NCI-H1930 (cell line): ENCODE measurements around the gene TNFSF18.
"Not testable (repeated sequence)": the region's sequence is repeated elsewhere in the genome, so short reads cannot be mapped to it uniquely, and the experiment has no call there.

Experiments
- DNase-seq, 2 experiments: peaks; one replicate each; lab custom pipeline; 2025; lab: John Stamatoyannopoulos, UW

TNFSF18 gene, protein sequence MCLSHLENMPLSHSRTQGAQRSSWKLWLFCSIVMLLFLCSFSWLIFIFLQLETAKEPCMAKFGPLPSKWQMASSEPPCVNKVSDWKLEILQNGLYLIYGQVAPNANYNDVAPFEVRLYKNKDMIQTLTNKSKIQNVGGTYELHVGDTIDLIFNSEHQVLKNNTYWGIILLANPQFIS

DNA sequence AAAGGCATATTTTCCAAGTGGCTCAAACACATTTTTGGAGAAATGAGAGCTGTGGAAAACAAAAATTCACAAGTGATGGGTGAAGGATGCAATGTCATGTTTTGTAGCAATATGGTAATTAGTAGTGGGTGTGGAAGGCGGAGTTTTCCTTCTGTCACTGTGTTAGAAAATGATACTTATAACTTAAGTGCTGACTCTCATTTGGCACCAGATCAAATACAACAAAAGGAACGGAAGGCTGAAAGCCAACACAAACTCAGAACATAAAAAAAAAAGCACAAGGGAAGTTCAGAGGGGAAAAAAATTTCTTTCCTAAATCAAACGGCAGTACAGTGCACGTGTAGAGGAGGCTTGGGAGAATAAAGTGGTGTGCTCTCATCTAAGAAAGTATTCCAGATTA is at the start of gene TNFSF18:
TNFSF18 (minus strand) TSS at position 77 of the 400 bp plus-strand sequence; CDS start at position 32, 45 bp downstream.
- DNase-seq: no peak

DNA sequence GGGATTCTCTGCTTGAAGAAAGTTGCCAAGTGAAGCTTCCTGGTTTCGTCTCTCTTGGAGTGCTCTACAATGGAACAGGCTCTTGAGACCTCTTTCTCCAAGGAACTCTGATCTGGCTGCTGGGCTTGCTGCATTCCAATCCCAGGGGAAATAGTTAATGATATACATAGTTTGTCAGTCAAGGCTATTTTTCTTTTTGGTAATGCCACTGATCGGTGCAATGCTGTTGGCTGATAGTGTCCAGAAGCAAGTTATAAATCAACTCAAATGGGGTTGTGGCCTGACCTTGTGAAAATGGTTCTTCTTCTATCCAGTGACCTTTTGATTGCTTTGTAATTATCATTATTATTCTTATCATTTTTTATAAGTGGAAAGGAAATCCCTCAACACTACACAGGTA is 48.4 kb upstream of the TNFSF18 start:
- DNase-seq: no peak

DNA sequence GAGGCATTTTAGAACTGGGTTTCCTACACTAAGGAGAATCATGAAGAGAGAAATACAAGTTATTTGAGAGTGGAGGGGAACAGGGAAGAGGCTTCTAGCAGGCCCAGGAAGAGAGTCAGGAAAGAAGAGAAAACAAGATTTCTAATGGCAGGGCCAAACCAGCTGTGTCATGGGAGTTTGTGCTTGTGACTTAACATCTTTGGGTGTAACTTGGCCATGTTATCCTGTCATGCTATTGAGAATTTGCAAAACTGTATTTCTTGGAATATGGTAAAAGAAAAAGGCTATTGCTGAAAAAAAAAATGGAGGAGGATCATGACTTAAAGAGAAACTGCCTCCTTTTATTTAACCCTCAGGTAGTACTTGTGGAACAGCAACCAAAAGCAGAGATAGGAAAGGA is 47.4 kb upstream of the TNFSF18 start:
- DNase-seq: no peak

DNA sequence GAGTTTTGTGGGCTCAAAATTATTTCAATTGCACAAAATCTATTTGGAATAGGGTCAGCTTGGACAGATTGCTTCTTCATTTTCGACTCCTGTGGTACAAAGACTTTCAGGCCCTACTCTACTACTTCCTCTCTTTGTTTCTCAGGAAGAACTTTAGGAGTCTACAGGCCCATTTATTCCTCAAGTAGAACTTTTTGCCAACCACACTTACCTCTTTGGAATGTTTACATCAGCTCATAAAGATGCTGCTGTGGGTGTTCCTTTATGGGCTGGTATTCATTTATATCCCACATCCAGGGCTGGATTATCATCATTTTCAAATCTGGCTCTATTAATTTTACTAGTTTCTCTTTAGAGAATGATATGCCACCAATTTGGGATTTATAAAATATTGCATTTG is 46.3 kb upstream of the TNFSF18 start:
- DNase-seq: no peak

DNA sequence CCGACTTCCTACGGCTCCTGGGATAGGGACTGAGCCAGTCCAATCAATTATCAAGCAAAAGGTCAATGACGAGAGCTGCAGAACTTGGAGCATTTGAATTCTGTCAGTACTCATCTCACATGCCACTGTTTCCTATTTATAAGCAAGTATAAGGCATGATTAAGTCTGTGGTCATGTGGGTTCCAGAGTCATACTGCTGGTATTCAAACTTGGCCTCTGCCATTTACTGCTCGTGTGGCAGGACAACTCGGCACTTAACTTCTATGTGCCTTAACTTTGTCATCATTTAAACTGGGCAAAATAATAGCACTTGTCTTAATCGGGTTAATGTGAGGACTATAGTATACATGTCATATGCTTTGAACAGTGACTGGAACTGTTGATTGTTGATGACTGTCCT is 44.9 kb upstream of the TNFSF18 start:
- DNase-seq: no peak

DNA sequence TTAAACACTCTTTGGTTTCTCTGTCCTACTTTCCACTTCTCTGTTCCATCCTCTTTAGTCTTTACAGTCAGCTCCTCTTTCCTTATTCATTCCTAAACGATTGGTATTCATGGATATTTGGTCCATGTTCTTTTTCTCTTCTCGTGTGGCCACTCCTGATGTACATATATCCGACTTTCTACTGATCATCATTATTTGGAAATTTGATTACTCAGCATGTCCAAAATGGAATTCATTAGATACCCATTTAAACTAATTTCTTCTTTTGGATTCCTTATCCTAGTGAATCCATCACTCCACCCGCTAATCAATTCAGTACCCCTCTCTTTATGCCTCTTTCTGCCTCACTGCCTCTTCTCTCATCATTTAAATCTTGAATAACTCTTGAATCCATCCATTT is 43.8 kb upstream of the TNFSF18 start:
- DNase-seq: no peak

DNA sequence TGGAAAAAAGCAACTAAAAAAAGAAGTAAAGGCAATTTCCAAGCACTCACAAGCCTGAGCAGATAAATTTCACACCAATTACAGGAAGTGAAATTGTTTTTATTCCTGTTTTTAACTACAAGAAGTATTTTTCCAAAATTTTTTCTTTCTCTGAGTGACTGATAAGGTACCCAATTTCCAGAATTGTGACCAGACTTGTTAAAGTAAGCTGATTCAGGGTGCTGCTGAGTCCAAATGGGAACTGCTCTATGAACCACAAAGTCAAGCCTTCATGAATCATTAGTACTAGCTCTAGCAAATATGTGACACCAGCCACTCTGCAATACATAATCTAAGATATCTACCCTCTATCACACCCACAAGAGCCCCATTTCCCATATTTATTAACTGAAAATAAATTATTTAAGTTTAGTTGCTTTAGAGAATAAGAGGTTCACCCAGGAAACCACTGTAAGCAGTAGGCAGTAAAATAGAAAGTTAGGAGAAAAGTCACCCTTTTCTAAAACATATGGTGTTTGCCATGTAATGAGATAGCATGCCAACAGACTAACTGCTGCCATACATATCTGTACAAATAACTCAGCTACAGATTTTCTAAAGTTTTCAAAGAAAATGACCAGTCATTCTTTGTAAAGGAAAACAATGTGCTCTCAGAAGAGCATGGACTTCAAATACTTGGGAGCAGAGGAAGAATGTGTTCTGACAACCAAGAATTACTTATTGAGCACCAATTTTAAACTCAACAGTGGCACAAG is 43.1 kb upstream of the TNFSF18 start:
- DNase-seq: no peak

DNA sequence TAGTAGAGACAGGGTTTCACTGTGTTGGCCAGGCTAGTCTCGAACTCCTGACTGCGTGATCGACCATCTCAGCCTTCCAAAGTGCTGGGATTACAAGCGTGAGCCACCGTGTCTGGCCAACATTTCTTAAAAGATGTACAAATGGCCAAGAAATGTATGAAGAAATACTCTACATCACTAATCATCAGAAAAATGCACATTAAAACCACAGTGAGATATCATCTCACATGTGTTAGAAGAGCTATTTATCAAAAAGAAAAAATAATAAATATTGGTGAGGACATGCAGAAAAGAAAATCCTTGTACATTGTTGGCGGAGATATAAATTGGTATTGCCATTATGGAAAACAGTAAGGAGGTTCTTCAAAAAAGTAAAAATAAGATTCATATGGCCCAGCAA is 33.6 kb upstream of the TNFSF18 start:
- no peak for DNase-seq

DNA sequence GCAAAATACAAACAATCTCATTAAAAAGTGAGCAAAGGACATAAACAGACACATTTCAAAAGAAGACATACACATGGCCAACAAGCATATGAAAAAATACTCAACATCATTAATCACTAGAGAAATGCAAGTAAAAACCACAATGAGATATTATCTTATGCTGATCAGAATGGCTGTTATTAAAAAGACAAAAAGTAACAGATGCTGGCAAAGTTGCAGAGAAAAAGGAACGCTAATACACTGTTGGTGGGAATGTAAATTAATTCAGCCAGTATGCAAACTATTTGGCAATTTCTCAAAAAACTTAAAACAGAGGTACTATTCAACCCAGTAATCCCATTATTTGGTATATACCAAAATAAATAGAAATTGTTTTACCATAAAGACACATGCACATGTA is 32.2 kb upstream of the TNFSF18 start:
- no peak for DNase-seq

DNA sequence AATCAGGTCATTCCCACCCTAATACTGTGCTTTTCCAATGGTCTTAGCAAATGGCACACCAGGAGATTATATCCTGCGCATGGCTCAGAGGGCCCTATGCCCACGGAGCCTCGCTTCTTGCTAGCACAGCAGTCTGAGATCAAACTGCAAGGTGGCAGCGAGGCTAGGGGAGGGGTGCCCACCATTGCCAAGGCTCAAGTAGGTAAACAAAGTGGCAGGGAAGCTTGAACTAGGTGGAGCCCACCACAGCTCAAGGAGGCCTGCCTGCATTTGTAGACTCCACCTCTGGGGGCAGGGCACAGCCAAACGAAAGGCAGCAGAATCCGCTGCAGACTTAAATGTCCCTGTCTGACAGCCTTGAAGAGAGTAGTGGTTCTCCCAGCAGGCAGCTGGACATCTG is 23.5 kb upstream of the TNFSF18 start:
- not testable (repeated sequence) for DNase-seq

DNA sequence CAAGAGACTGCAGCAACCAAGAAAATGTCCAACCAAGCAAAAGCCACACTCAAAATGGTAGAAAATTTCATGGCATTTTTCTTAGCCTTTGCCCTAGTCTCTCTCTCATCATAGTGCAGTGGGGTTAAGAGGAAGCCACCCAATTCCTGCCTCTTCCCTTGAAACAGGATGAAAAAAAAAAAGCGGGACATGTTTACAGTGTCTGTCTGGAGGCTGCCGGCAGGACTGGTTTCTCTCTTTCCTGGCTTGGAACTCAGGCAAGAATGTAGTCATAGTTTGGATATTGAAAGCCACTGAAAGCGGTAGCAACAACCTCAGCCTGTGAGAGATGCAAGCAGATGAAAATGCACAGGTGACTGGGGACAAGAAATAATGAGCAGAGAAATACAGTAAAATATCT is 13.3 kb upstream of the TNFSF18 start:
- no peak for DNase-seq

DNA sequence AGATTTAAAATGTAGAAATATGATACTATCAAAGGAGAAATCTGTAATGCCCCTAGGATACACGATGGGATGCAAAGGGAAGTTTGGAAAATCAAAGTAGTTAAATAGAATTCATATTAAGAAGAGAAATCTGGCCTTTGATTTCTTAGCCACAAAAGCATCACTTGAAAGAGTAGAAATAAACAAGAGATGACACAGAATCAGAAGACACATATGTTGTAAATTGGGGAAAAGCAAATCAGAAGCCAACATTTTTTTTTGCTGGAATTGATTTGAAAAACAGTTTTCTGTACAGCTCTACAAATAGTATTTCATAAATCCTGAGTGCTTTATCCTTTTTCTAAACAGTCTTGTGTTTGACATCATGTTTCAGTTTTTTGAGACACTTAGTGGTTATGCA is 12.4 kb upstream of the TNFSF18 start:
- DNase-seq: no peak

DNA sequence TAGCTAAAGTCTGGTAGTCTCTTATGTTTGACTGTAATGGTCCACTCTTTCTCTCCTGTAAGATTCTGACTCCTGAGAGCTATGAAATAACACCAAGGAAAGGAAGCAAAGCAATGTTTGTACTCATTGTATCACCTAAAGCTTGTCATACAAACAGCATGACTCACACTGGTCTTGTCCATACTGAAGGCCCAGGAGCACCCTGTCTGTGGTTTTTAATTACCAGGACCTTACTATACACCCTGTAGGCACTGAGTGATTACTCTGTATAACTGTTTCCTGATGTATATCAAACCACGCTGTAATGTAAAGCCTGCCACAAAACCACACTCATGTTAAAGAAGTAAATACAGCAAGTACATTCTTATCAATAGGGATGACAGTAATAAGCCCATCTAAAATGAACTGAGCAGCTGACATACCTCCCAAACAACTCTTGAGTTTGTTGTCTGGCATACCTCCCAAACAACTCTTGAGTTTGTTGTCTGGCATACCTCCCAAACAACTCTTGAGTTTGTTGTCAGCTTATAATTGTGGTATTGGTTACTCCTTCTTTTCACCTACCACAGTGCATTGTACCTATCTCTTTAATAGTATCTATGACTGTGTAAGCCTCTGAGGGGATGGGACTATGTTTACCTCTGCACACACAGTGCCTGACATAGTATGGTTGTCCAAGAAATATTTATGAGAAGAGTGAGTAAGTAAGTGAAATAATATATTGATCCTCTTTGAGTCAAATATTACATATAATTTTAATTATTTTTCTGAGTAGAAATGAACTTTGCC is 11.6 kb upstream of the TNFSF18 start:
- DNase-seq: no peak

DNA sequence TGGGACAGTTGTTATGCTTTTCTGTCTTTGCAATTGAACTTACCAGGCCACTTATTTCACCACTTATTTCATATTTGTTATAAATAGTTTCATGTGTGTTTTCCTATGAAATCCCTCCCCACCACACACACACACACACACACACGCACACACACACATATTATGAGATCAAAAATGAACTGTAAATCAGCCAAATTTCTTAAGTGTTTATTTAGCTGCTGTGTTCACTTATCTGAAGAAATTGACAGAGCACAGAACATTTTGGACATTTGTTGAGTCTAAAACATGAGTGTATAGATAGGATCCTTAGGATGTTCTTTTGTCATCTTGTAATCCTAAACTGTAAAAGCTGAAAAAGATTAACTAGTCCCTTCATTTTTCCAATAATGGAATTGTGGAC is 7.8 kb upstream of the TNFSF18 start:
- DNase-seq: no peak

DNA sequence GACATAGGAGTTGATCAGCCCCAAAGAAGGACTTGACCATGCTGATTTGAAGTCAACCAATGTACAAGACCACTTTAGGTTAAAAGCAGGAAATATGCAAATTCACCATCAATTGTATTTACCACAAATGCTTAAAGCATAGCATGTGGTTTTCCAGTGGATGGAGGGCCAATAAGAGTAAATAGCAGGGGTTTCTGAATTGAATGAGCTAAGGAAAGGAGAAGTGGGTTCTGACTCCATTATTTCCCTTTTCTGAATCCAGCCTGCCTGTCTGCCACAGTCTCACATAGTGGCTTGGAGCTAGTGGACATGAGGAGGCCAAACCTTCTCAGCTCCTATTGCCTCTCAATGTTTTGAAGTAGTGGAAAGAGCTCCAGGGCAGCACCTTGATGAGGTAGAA is 7.2 kb upstream of the TNFSF18 start:
- no peak for DNase-seq

DNA sequence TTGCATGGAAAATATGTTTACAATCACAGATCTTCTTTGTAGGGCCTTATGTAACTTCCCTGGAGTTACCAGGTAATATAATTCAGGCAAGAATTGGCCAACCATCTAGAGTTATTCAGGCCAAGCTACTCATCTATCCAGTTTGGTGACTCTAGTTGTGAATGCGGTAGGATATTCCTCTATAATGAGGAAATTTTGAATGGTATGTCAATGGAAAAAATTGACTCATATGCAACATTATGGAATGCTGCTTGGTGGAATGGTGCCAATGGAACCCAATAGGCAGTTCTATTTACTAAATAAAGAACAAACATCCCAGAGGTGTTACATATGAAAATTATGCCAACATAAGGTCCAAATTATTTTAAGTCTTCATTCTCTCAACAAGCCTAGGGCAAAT is 5.6 kb upstream of the TNFSF18 start:
- no peak for DNase-seq

DNA sequence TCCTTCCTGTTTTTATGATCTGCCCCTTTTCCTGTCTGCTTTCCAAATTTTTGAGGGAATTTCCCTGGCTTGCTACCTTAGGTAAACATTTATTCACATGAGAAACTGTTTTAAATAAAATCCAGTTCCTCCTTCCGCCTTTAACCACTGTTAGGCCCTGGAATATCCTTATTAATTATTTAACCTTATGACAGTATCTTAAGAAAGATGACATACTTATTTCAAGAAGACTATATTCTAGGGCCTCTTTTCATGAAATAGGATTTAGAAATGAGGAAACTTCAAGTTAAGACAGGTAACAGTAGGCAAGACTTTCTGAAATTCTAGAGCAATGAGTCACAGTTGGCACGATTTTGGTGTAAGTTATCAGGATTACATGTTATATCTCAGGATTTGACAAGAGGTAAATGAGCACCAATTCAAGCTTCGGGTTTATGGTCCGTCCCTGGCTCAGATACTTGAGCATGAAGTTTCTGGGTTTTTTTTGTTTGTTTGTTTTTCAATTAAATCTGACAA is 2.0 kb upstream of the TNFSF18 start:
- DNase-seq: no peak

DNA sequence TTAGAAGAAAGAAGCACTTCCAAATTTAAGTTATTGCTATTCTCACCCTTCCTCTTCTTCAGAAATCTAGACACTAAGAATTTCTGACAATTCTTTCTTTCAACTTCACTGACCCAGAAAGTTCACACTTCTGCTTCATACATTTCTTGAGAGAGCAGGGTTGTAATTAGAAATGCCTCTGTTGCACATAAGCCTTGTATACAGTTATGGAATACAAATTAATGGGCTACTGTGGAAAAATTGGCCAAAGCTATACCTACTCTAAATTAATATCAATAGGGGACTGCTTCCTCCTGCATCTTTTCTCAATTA is 1.5 kb downstream of the TNFSF18 start:
- DNase-seq: no peak

DNA sequence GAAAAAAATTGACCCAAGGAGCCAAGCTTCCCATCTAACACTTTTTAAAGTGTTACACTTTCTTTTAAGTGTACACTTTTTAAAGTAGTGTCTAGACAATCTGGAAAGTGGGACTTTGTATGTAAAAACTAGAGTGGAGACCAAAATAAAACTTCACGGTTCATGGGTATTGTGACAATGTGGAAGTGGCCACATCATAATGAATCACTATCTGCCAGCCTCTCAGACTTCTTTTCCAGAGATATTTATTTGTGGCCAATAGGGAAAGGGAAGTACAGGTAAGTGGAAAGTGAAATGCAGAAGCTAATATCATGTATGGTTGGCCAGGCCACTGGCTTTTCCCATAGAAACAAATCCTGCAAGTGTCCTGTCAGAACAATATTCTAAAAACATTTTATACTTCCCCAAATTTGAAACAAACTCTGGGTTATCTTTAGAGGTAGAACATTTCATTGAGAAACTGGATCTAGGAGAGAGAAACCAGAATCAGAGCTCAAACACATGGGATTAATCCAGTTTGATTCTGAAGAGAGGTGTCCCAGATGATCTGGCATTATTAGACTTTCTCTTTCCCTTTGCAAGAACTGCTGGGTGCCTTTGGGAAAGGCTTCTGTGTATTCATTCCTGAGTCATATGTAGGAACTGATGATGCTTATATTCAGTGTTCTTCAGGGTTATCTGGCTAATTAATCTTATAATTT is 2.0 kb downstream of the TNFSF18 start:
- no peak for DNase-seq

DNA sequence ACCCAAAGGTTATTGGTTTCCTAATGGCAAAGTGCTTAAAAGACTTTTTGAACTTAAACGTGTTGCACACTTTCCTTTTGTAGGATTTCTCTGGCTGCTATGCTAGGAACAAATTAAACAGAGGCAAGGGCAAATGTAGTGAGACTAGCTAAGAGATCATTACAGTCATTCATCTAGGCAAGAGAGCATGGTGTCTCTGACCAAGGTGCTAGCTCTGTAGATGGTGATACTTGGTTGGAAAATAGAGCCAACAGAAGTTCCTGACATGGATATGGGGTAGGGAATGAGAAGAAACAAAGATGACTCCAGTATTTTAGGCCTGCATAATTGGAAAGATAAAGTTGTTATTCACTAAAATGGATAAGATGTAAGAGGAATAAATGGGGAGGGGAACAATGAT is 6.1 kb downstream of the TNFSF18 start:
- DNase-seq: no peak

DNA sequence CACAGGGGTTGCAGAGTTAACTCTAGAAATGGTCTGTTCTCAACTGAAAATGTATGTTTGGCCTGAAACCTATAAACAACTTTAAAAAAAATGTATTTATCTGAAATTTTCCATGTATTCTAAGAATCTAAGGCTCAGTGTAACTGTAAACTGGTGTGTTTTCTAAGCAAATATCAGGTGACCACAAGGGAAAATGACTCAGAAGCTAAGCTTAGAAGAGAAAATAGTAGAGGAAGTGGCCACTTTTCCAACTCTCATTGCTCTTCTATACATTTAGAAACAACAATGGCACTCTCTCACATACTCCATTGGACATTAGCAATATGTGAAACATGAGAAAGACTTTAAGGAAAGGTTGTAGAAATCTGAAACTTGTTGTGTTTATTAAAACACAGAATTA is 7.5 kb downstream of the TNFSF18 start:
- no peak for DNase-seq

DNA sequence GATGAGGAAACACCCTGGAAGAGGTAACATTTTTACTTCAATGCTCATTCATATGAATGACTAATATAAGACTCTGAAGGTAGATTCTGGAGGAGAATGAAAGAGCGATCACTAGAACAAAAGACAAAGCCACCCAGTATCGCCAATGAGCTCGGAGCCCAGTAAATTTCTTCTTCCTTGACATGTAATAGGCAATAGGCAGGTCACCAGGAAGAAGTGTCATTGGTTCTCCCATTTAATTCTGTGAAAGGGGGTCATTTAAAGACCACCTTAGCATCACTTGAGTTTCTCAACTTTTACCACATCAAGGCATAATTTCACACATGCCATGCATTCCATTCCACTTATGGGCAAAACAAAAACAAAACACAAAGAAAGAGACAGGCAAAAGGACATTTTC is 7.9 kb downstream of the TNFSF18 start:
- DNase-seq: no peak

DNA sequence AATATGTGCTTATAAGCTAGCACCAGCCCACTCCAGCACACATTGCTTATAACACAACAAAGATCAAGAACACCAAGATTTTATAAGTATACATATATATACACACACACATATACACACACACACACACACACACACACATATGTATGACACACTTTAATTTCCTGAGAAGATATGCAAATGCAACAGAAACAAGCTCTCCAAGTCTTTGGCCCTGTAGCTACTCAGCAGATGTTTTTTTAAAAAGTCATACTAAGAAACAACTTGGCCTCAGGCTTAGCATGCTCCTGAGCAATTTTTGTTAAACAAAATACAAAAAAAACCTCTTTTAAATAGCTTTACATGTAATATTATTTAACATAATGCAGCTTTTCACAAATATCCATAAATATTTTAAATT is 11.1 kb downstream of the TNFSF18 start:
- no peak for DNase-seq
